SW480 (cell line): ENCODE results near the gene ZMYND11.
A peak's percentile ranks its signal among the peaks of the same experiment; 100 is the strongest.
"Not testable (repeated sequence)": the region's sequence is repeated elsewhere in the genome, so short reads cannot be mapped to it uniquely, and the experiment has no call there.

Experiments used
- DNase-seq: peaks from one replicate; pipeline ENCODE4 v3.0.0-alpha.2; 2016; ENCODE audit warnings: low spot score

Gene ZMYND11

GRCh38 chr10:248307-248706, 113.1 kb downstream of the ZMYND11 start:
- DNase-seq = no peak

GRCh38 chr10:251982-252582, 116.8 kb downstream of the ZMYND11 start:
- no peak for DNase-seq

GRCh38 chr10:260819-261429, 125.7 kb downstream of the ZMYND11 start:
- no peak for DNase-seq

GRCh38 chr10:264160-265073, 129.2 kb downstream of the ZMYND11 start:
- peak; percentile 0 for DNase-seq

- not testable (repeated sequence) for DNase-seq
Observed at GRCh38 chr10:265074-265440, 129.8 kb downstream of the ZMYND11 start.

- not testable (repeated sequence) for DNase-seq
Observed at GRCh38 chr10:265816-266588, 130.7 kb downstream of the ZMYND11 start.

- DNase-seq = peak; percentile 0
Observed at GRCh38 chr10:266974-267425, 131.7 kb downstream of the ZMYND11 start.

- no peak for DNase-seq
Observed at GRCh38 chr10:267705-268104, 132.4 kb downstream of the ZMYND11 start.

- no peak for DNase-seq
Observed at GRCh38 chr10:269440-270074, 134.3 kb downstream of the ZMYND11 start.

- DNase-seq = no peak
Observed at GRCh38 chr10:271201-271600, 135.9 kb downstream of the ZMYND11 start.

- no peak for DNase-seq
Observed at GRCh38 chr10:271722-272121, 136.5 kb downstream of the ZMYND11 start.

- no peak for DNase-seq
Observed at GRCh38 chr10:273088-273487, 137.8 kb downstream of the ZMYND11 start.

- no peak for DNase-seq
Observed at GRCh38 chr10:274866-275265, 139.6 kb downstream of the ZMYND11 start.

- no peak for DNase-seq
Observed at GRCh38 chr10:275680-276079, 140.4 kb downstream of the ZMYND11 start.

- no peak for DNase-seq
Observed at GRCh38 chr10:277963-278362, 142.7 kb downstream of the ZMYND11 start.

GRCh38 chr10:278707-279106, 143.5 kb downstream of the ZMYND11 start:
- DNase-seq = no peak

- DNase-seq = no peak
Observed at GRCh38 chr10:279232-279631, 144.0 kb downstream of the ZMYND11 start.

GRCh38 chr10:279655-280054, 144.4 kb downstream of the ZMYND11 start:
- no peak for DNase-seq

GRCh38 chr10:282294-283139, 147.3 kb downstream of the ZMYND11 start:
- DNase-seq = no peak

- DNase-seq = no peak
Observed at GRCh38 chr10:283140-283479, 147.9 kb downstream of the ZMYND11 start.

GRCh38 chr10:283916-284356, 148.7 kb downstream of the ZMYND11 start:
- DNase-seq = no peak
